ENCODE measurements around the gene SHC1. TPM values are rescaled to one million over a fixed set of nuclear protein-coding genes. Genes with fewer than 3 reads are reported as not detected.

Gene SHC1
- polyA plus RNA-seq, 3 donors: 26.7 to 70.6 (median 31.5) TPM

DNA sequence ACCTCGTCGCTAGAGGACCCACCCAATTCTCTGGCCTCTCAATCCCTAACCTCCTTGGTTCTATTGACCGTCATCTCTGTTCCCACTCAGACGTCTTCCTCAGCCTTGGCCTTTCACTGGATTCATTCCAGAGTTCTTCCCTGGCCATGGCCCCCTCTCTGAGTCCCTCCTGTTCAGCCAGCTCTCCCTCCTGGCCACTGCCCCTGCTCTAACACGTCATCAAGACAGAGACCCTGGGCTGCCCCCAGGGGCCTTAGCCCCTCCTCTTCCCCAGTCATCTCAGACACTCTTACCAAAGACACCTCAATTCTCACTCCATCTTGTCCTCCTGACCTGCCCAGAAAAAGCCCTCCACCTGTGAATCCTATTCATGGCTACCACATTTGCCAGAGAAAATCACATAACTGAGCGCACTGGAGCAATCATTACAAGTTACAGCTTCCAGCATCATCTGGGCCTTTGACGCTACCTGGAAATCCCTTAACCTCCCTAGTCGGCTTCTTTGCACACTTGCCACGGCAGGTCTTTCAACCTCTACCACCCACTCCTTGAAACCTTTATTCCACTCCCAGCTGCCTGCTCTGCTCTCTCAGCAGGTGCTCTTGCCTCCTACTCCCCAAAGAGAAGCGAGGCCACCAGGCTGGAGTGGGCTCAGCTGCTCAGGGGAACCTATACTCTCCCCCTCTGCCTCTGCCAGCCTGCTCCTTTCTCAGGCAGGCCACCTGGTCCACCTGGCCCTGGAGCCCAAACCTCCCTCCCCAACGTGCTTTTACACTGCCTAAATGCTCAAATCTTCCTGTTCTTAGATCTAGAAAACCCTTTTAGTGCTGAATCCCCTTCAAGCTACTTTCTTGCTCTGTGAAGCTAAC, 49.1 kb upstream of the SHC1 start:
- Histone ChIP-seq H3K4me3 (replicated peaks in 1 of 3; ENCODE audit: low read depth in 2 of 3, low read length in 3 of 3) (no peak overlapping the region), H2AFZ (ENCODE audit: insufficient read depth, low read depth, low read length, poor library complexity, severe bottlenecking) (no peak overlapping the region), H3K27me3 (ENCODE audit: control insufficient read depth in 2 of 2, insufficient read depth in 2 of 2, low read length in 2 of 2) (no peaks in the 10 kb centered on the region), H3K4me2 (replicated peaks; ENCODE audit: extremely low read depth, low read length, poor library complexity, severe bottlenecking) (no peak overlapping the region), H3K9ac (ENCODE audit: insufficient read depth, low read length, poor library complexity, severe bottlenecking) (no peak overlapping the region), H3K4me1 (ENCODE audit: control insufficient read depth in 1 of 2, insufficient read depth in 2 of 2, low read length in 2 of 2) (peaks cover 43 to 52% of the 10 kb centered on the region in 2 donors), H4K20me1 (ENCODE audit: insufficient read depth, low read length) (peaks cover 73% of the 10 kb centered on the region), H3K9me3 (replicated peaks in 1 of 2; ENCODE audit: control insufficient read depth in 1 of 2, insufficient read depth in 1 of 2, low read length in 2 of 2) (no peaks in the 10 kb centered on the region), H3K36me3 (replicated peaks in 1 of 2; ENCODE audit: control insufficient read depth in 1 of 2, insufficient read depth in 2 of 2, low read length in 2 of 2) (peaks cover 36 to 37% of the 10 kb centered on the region in 2 donors), H3K79me2 (ENCODE audit: insufficient read depth, low read length) (peaks cover 32% of the 10 kb centered on the region), H3K27ac (ENCODE audit: low read depth in 1 of 2, low read length in 2 of 2) (no peak overlapping the region)
- peaks cover 56% of the 10 kb centered on the region for H3K4me1 Mint-ChIP-seq
- WGBS (ENCODE audit: insufficient coverage): 90% methylated on average over 11 of the region's 11 CpGs
- intact Hi-C loops (cut with micrococcal nuclease): loop anchor here in 1 of 2 donors (5.0 kb wide), 2 partner anchors 37 to 57 kb away; partner anchors contain the start of genes FLAD1 and PYGO2
- H3K36me3 Mint-ChIP-seq: peaks cover 29 to 45% of the 10 kb centered on the region in 2 donors
- TF ChIP-seq, protein P1, sequence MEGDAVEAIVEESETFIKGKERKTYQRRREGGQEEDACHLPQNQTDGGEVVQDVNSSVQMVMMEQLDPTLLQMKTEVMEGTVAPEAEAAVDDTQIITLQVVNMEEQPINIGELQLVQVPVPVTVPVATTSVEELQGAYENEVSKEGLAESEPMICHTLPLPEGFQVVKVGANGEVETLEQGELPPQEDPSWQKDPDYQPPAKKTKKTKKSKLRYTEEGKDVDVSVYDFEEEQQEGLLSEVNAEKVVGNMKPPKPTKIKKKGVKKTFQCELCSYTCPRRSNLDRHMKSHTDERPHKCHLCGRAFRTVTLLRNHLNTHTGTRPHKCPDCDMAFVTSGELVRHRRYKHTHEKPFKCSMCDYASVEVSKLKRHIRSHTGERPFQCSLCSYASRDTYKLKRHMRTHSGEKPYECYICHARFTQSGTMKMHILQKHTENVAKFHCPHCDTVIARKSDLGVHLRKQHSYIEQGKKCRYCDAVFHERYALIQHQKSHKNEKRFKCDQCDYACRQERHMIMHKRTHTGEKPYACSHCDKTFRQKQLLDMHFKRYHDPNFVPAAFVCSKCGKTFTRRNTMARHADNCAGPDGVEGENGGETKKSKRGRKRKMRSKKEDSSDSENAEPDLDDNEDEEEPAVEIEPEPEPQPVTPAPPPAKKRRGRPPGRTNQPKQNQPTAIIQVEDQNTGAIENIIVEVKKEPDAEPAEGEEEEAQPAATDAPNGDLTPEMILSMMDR (IDR thresholded peaks at IDR 0.05): no peak
- no peak for DNase-seq
- no peak overlapping the region for H3K4me3 Mint-ChIP-seq
- H3K27me3 Mint-ChIP-seq (ENCODE audit: low read depth in 3 of 3): peaks cover 0 to 6% (median 5%) of the 10 kb centered on the region in 3 donors
- H3K9me3 Mint-ChIP-seq: peaks cover 0 to 2% (median 0%) of the 10 kb centered on the region in 7 donors
- peak overlapping the region in 5 of 7 donors; percentile 20 to 65 (median 55) for H3K27ac Mint-ChIP-seq

DNA sequence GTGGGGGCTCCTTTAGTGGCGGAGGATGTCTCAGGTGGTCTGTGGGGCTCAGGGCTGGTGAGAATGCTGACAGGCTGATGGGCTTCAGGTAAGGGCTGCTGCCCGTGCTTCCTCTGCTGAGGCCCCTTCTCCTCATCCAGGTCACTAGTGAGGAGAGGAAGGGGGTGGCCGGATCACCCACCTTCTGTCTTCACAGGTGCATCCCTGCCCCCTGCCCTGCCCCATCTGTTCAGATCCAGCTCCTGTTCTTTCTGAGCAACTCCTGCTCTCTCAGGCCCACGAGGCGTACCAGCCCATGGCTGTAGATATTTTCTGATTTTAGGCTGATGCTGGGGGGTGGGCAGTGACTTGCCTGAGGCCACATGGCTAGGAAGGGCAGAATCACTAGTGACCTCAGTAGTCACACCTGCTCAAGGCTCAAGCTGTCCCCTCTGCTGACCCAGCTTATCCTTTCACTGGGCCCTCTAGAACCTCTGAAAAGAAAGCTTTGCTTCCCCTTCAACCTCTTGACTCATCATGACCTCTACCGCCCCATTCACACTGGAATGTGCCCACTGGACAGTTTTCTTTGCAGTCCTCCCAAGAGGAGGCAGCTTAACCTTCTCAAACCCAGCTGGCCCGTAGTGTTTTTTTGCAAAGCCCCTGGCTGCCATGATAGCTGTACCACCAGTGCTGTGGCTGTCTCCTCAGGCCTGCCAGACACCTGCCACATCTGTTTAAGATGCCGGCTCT, 48.2 kb upstream of the SHC1 start:
- Mint-ChIP-seq H3K36me3 (peaks cover 37 to 53% of the 10 kb centered on the region in 2 donors), H3K4me1 (peaks cover 64% of the 10 kb centered on the region), H3K27me3 (ENCODE audit: low read depth in 3 of 3) (peaks cover 0 to 5% (median 3%) of the 10 kb centered on the region in 3 donors), H3K9me3 (peaks cover 0 to 2% (median 0%) of the 10 kb centered on the region in 7 donors), H3K4me3 (no peak overlapping the region), H3K27ac (peak overlapping the region in 3 of 7 donors; percentile 14 to 61 (median 55))
- no peaks in the 10 kb centered on the region for H3K27me3 ChIP-seq (ENCODE audit: control insufficient read depth in 2 of 2, insufficient read depth in 2 of 2, low read length in 2 of 2)
- no peak overlapping the region for H3K27ac ChIP-seq (ENCODE audit: low read depth in 1 of 2, low read length in 2 of 2)
- 90% methylated on average over 3 of the region's 8 CpGs for WGBS (ENCODE audit: insufficient coverage)
- no peak overlapping the region for H2AFZ ChIP-seq (ENCODE audit: insufficient read depth, low read depth, low read length, poor library complexity, severe bottlenecking)
- no peak for DNase-seq
- H3K4me3 ChIP-seq (replicated peaks in 1 of 3; ENCODE audit: low read depth in 2 of 3, low read length in 3 of 3): no peak overlapping the region
- peaks cover 51 to 60% of the 10 kb centered on the region in 2 donors for H3K4me1 ChIP-seq (ENCODE audit: control insufficient read depth in 1 of 2, insufficient read depth in 2 of 2, low read length in 2 of 2)
- peaks cover 81% of the 10 kb centered on the region for H4K20me1 ChIP-seq (ENCODE audit: insufficient read depth, low read length)
- intact Hi-C loops (cut with micrococcal nuclease): loop anchor here in 1 of 2 donors (5.0 kb wide), 2 partner anchors 36 to 56 kb away; partner anchors contain the start of genes FLAD1 and PYGO2
- TF ChIP-seq, protein P1 (IDR thresholded peaks at IDR 0.05): no peak
- no peak overlapping the region for H3K9ac ChIP-seq (ENCODE audit: insufficient read depth, low read length, poor library complexity, severe bottlenecking)
- H3K79me2 ChIP-seq (ENCODE audit: insufficient read depth, low read length): peaks cover 40% of the 10 kb centered on the region
- no peak overlapping the region for H3K4me2 ChIP-seq (replicated peaks; ENCODE audit: extremely low read depth, low read length, poor library complexity, severe bottlenecking)
- no peaks in the 10 kb centered on the region for H3K9me3 ChIP-seq (replicated peaks in 1 of 2; ENCODE audit: control insufficient read depth in 1 of 2, insufficient read depth in 1 of 2, low read length in 2 of 2)
- H3K36me3 ChIP-seq (replicated peaks in 1 of 2; ENCODE audit: control insufficient read depth in 1 of 2, insufficient read depth in 2 of 2, low read length in 2 of 2): peaks cover 44 to 45% of the 10 kb centered on the region in 2 donors

Data from CD14-positive monocyte (primary cell).